ENCODE data around the gene BBC3.
"Not testable (repeated sequence)": the region's sequence is repeated elsewhere in the genome, so short reads cannot be mapped to it uniquely, and the experiment has no call there.

The BBC3 gene

GRCh38 chr19:47230921-47231214 lies at the start of gene BBC3:
Gene BBC3 (minus strand): TSS chr19:47231199. CDS start chr19:47228431, 2,768 bp downstream.
- DNase-seq (ENCODE audit: low spot score): no peak

GRCh38 chr19:47280183-47280797 lies 49.3 kb upstream of the BBC3 start:
- no peak for DNase-seq (ENCODE audit: low spot score)

GRCh38 chr19:47276513-47276912 lies 45.5 kb upstream of the BBC3 start:
- not testable (repeated sequence) for DNase-seq (ENCODE audit: low spot score)

- DNase-seq (ENCODE audit: low spot score): no peak
Measured at GRCh38 chr19:47275791-47276461, 44.9 kb upstream of the BBC3 start.

- DNase-seq (ENCODE audit: low spot score): no peak
Measured at GRCh38 chr19:47274891-47275761, 44.1 kb upstream of the BBC3 start.

- DNase-seq (ENCODE audit: low spot score): peak; percentile 100
Measured at GRCh38 chr19:47274071-47274890, 43.3 kb upstream of the BBC3 start, which contains the start of gene INAFM1. Gene INAFM1 (plus strand): TSS chr19:47274885. CDS start chr19:47274920, 35 bp downstream.

- peak; percentile 96 for DNase-seq (ENCODE audit: low spot score)
Measured at GRCh38 chr19:47273313-47274070, 42.5 kb upstream of the BBC3 start.

- peak; percentile 77 for DNase-seq (ENCODE audit: low spot score)
Measured at GRCh38 chr19:47272448-47273312, 41.7 kb upstream of the BBC3 start.

GRCh38 chr19:47271949-47272348 lies 41.0 kb upstream of the BBC3 start:
- DNase-seq (ENCODE audit: low spot score): no peak

- DNase-seq (ENCODE audit: low spot score): no peak
Measured at GRCh38 chr19:47270408-47270807, 39.4 kb upstream of the BBC3 start.

GRCh38 chr19:47269596-47269995 lies 38.6 kb upstream of the BBC3 start:
- no peak for DNase-seq (ENCODE audit: low spot score)

GRCh38 chr19:47268028-47268427 lies 37.0 kb upstream of the BBC3 start:
- no peak for DNase-seq (ENCODE audit: low spot score)

GRCh38 chr19:47267350-47267759 lies 36.4 kb upstream of the BBC3 start:
- DNase-seq (ENCODE audit: low spot score): no peak

GRCh38 chr19:47266401-47266941 lies 35.5 kb upstream of the BBC3 start:
- DNase-seq (ENCODE audit: low spot score): no peak

GRCh38 chr19:47264629-47265028 lies 33.6 kb upstream of the BBC3 start:
- no peak for DNase-seq (ENCODE audit: low spot score)

GRCh38 chr19:47261946-47262793 lies 31.2 kb upstream of the BBC3 start:
- not testable (repeated sequence) for DNase-seq (ENCODE audit: low spot score)

- DNase-seq (ENCODE audit: low spot score): no peak
Measured at GRCh38 chr19:47260476-47260875, 29.5 kb upstream of the BBC3 start.

GRCh38 chr19:47258895-47259555 lies 28.0 kb upstream of the BBC3 start:
- DNase-seq (ENCODE audit: low spot score): no peak
